ENCODE data around the gene OR2B6. TPM values are rescaled to one million over a fixed set of nuclear protein-coding genes. Genes with fewer than 3 reads are reported as not detected.
"Not testable (repeated sequence)": the region's sequence is repeated elsewhere in the genome, so short reads cannot be mapped to it uniquely, and the experiment has no call there.

The OR2B6 gene
- under 1 TPM in 1 of 2 experiments, not detected in 1; 0.23 TPM for total RNA-seq

- ATAC-seq: no peak
- DNase-seq: no peak
- Mint-ChIP-seq H3K27me3 (peaks cover 49% of the 10 kb centered on the region), H3K36me3 (no peaks in the 10 kb centered on the region), H3K9me3 (ENCODE audit: low read depth) (no peaks in the 10 kb centered on the region), H3K4me3 (no peak within 1 kb of the TSS), H3K4me1 (no peaks in the 10 kb centered on the region), H3K27ac (no peak within 1 kb of the TSS)
- CTCF ChIA-PET: no interaction called here
Measured at GRCh38 chr6:27956941-27957340, at the start of gene OR2B6. OR2B6 (plus strand) TSS chr6:27957241; CDS start chr6:27957241, 0 bp downstream.

GRCh38 chr6:27908017-27908416, 49.0 kb upstream of the OR2B6 start:
- peak; percentile 20 for ATAC-seq

GRCh38 chr6:27911956-27912446, 45.0 kb upstream of the OR2B6 start, which contains the start of gene OR2B2:
OR2B2 (minus strand) TSS chr6:27912396; CDS start chr6:27912319, 77 bp downstream.
- no peaks in the 10 kb centered on the region for H3K36me3 Mint-ChIP-seq
- CTCF ChIA-PET: interaction anchor here (1.1 kb wide), 1 partner anchor 10 kb away, joined by 3 read pairs; no protein-coding TSS in a partner anchor
- DNase-seq (no peak), ATAC-seq (no peak)
- H3K9me3 Mint-ChIP-seq (ENCODE audit: low read depth): no peaks in the 10 kb centered on the region
- peaks cover 26% of the 10 kb centered on the region for H3K27me3 Mint-ChIP-seq
- peaks cover 3% of the 10 kb centered on the region for H3K4me1 Mint-ChIP-seq
- H3K27ac Mint-ChIP-seq: no peak within 1 kb of the TSS
- H3K4me3 Mint-ChIP-seq: no peak within 1 kb of the TSS

More at GRCh38 chr6:27908017-27908416, 49.0 kb upstream of the OR2B6 start:
- Mint-ChIP-seq H3K36me3 (no peaks in the 10 kb centered on the region), H3K27me3 (peaks cover 31% of the 10 kb centered on the region), H3K4me3 (no peak overlapping the region), H3K4me1 (peaks cover 7% of the 10 kb centered on the region), H3K9me3 (ENCODE audit: low read depth) (no peaks in the 10 kb centered on the region), H3K27ac (no peak overlapping the region)
- no peak for DNase-seq
- CTCF ChIA-PET: no interaction called here

- ATAC-seq: no peak
- Mint-ChIP-seq H3K27ac (no peak overlapping the region), H3K9me3 (ENCODE audit: low read depth) (no peaks in the 10 kb centered on the region), H3K36me3 (no peaks in the 10 kb centered on the region), H3K27me3 (peaks cover 27% of the 10 kb centered on the region), H3K4me1 (no peaks in the 10 kb centered on the region), H3K4me3 (no peak overlapping the region)
- CTCF ChIA-PET: no interaction called here
- DNase-seq: no peak
Measured at GRCh38 chr6:27922949-27923348, 34.1 kb upstream of the OR2B6 start.

GRCh38 chr6:27924179-27924578, 32.9 kb upstream of the OR2B6 start:
- H3K4me1 Mint-ChIP-seq: no peaks in the 10 kb centered on the region
- no peak overlapping the region for H3K27ac Mint-ChIP-seq
- ATAC-seq (no peak), DNase-seq (no peak)
- peaks cover 23% of the 10 kb centered on the region for H3K27me3 Mint-ChIP-seq
- CTCF ChIA-PET: no interaction called here
- H3K9me3 Mint-ChIP-seq (ENCODE audit: low read depth): no peaks in the 10 kb centered on the region
- H3K36me3 Mint-ChIP-seq: no peaks in the 10 kb centered on the region
- no peak overlapping the region for H3K4me3 Mint-ChIP-seq

GRCh38 chr6:27928041-27928440, 29.0 kb upstream of the OR2B6 start:
- not testable (repeated sequence) for H3K4me3 Mint-ChIP-seq

GRCh38 chr6:27929930-27930329, 27.1 kb upstream of the OR2B6 start:
- ATAC-seq; DNase-seq; H3K27ac Mint-ChIP-seq; CTCF ChIA-PET; H3K4me3 Mint-ChIP-seq; H3K36me3 Mint-ChIP-seq; H3K4me1 Mint-ChIP-seq; H3K9me3 Mint-ChIP-seq (ENCODE audit: low read depth): not testable (repeated sequence)
- peaks cover 14% of the 10 kb centered on the region for H3K27me3 Mint-ChIP-seq

More at GRCh38 chr6:27928041-27928440, 29.0 kb upstream of the OR2B6 start:
- H3K4me1 Mint-ChIP-seq; H3K36me3 Mint-ChIP-seq; CTCF ChIA-PET; H3K9me3 Mint-ChIP-seq (ENCODE audit: low read depth); DNase-seq; H3K27ac Mint-ChIP-seq; ATAC-seq: not testable (repeated sequence)
- peaks cover 19% of the 10 kb centered on the region for H3K27me3 Mint-ChIP-seq

GRCh38 chr6:27931209-27931608, 25.8 kb upstream of the OR2B6 start:
- Mint-ChIP-seq H3K36me3 (no peaks in the 10 kb centered on the region), H3K4me1 (no peaks in the 10 kb centered on the region), H3K27me3 (peaks cover 14% of the 10 kb centered on the region), H3K27ac (no peak overlapping the region), H3K4me3 (no peak overlapping the region), H3K9me3 (ENCODE audit: low read depth) (no peaks in the 10 kb centered on the region)
- ATAC-seq (no peak), DNase-seq (no peak)
- CTCF ChIA-PET: no interaction called here

GRCh38 chr6:27940766-27941165, 16.3 kb upstream of the OR2B6 start:
- DNase-seq (no peak), ATAC-seq (no peak)
- CTCF ChIA-PET: no interaction called here
- no peaks in the 10 kb centered on the region for H3K4me1 Mint-ChIP-seq
- H3K4me3 Mint-ChIP-seq: no peak overlapping the region
- no peaks in the 10 kb centered on the region for H3K36me3 Mint-ChIP-seq
- no peak overlapping the region for H3K27ac Mint-ChIP-seq
- peaks cover 48% of the 10 kb centered on the region for H3K27me3 Mint-ChIP-seq
- no peaks in the 10 kb centered on the region for H3K9me3 Mint-ChIP-seq (ENCODE audit: low read depth)

GRCh38 chr6:27943072-27943471, 14.0 kb upstream of the OR2B6 start:
- H3K27ac Mint-ChIP-seq; DNase-seq; CTCF ChIA-PET; H3K9me3 Mint-ChIP-seq (ENCODE audit: low read depth); ATAC-seq; H3K4me3 Mint-ChIP-seq; H3K36me3 Mint-ChIP-seq; H3K4me1 Mint-ChIP-seq: not testable (repeated sequence)
- H3K27me3 Mint-ChIP-seq: peaks cover 48% of the 10 kb centered on the region

GRCh38 chr6:27948237-27948636, 8.8 kb upstream of the OR2B6 start:
- DNase-seq (no peak), ATAC-seq (no peak)
- no peaks in the 10 kb centered on the region for H3K4me1 Mint-ChIP-seq
- no peak overlapping the region for H3K4me3 Mint-ChIP-seq
- CTCF ChIA-PET: no interaction called here
- no peak overlapping the region for H3K27ac Mint-ChIP-seq
- H3K27me3 Mint-ChIP-seq: peaks cover 35% of the 10 kb centered on the region
- no peaks in the 10 kb centered on the region for H3K36me3 Mint-ChIP-seq
- H3K9me3 Mint-ChIP-seq (ENCODE audit: low read depth): peaks cover 2% of the 10 kb centered on the region

GRCh38 chr6:27951040-27951439, 6.0 kb upstream of the OR2B6 start:
- H3K27ac Mint-ChIP-seq: no peak overlapping the region
- H3K27me3 Mint-ChIP-seq: peaks cover 48% of the 10 kb centered on the region
- H3K9me3 Mint-ChIP-seq (ENCODE audit: low read depth): peaks cover 2% of the 10 kb centered on the region
- DNase-seq (no peak), ATAC-seq (no peak)
- no peak overlapping the region for H3K4me3 Mint-ChIP-seq
- CTCF ChIA-PET: no interaction called here
- H3K4me1 Mint-ChIP-seq: no peaks in the 10 kb centered on the region
- H3K36me3 Mint-ChIP-seq: no peaks in the 10 kb centered on the region

- no peaks in the 10 kb centered on the region for H3K36me3 Mint-ChIP-seq
- CTCF ChIA-PET: no interaction called here
- ATAC-seq (no peak), DNase-seq (no peak)
- H3K27ac Mint-ChIP-seq: no peak overlapping the region
- no peaks in the 10 kb centered on the region for H3K9me3 Mint-ChIP-seq (ENCODE audit: low read depth)
- H3K4me1 Mint-ChIP-seq: no peaks in the 10 kb centered on the region
- no peak overlapping the region for H3K4me3 Mint-ChIP-seq
- peaks cover 44% of the 10 kb centered on the region for H3K27me3 Mint-ChIP-seq
Measured at GRCh38 chr6:27957516-27957915, 475 bp downstream of the OR2B6 start.

- Mint-ChIP-seq H3K4me3 (no peak overlapping the region), H3K27ac (no peak overlapping the region), H3K9me3 (ENCODE audit: low read depth) (no peaks in the 10 kb centered on the region), H3K27me3 (peaks cover 24% of the 10 kb centered on the region), H3K4me1 (no peaks in the 10 kb centered on the region), H3K36me3 (no peaks in the 10 kb centered on the region)
- no peak for ATAC-seq
- DNase-seq: no peak
- CTCF ChIA-PET: interaction anchor here (0.6 kb wide), 1 partner anchor 24 kb away, joined by 3 read pairs; no protein-coding TSS in a partner anchor
Measured at GRCh38 chr6:27962506-27962905, 5.5 kb downstream of the OR2B6 start.

- no peak for ATAC-seq
- no peaks in the 10 kb centered on the region for H3K36me3 Mint-ChIP-seq
- H3K4me3 Mint-ChIP-seq: no peak overlapping the region
- H3K27me3 Mint-ChIP-seq: peaks cover 23% of the 10 kb centered on the region
- no peak for DNase-seq
- H3K4me1 Mint-ChIP-seq: no peaks in the 10 kb centered on the region
- CTCF ChIA-PET: no interaction called here
- H3K9me3 Mint-ChIP-seq (ENCODE audit: low read depth): peaks cover 2% of the 10 kb centered on the region
- no peak overlapping the region for H3K27ac Mint-ChIP-seq
Measured at GRCh38 chr6:27966044-27966443, 9.0 kb downstream of the OR2B6 start.

All from activated CD8-positive, alpha-beta memory T cell treated with anti-CD3 and anti-CD28 coated beads, Interleukin-2, amount 10 ng/mL, durations not matched to agents 7 days and 5 days (primary cell).